Hepatic stellate cell (primary cell): ENCODE results near the gene NDUFA3.
A peak's percentile ranks its signal among the peaks of the same experiment; 100 is the strongest.

ENCODE experiments used
- DNase-seq: peaks from one replicate; pipeline ENCODE4 v3.0.0; 2011; ENCODE audit warnings: low spot score

Gene NDUFA3

DNA sequence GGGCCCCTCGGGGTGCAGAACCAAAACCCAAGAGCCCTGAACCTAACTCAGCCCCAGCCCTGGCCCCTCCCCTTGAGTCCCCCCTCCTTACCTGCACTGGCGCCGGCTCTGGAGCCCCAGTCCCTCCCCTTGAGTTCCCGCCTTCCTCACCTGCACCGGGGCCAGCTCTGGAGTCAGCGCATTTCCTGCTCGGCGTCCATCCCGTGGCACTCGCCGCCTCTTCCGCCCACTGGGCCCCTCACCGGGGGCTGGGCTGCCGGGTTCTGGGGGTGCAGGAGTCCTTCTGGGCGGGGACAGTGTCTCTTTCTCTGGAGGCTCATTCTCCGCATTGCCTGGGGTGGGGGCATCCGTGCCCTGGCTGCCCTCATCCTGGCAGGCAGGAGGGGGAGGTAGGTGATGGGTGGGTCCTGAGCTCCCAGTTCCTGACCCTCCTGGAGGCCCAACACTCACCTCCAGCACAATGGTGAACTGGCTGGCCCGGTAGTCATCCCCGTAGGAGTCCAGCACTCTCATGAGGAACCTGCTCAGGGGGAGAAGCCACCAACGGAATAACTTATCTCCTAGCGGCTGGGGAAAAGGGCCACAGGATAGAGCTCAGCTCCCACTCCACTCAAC, 5.3 kb downstream of the NDUFA3 start:
- no peak for DNase-seq

- DNase-seq = no peak
Measured at GRCh38 chr19:54108496-54108895, 5.8 kb downstream of the NDUFA3 start.

- no peak for DNase-seq
Measured at GRCh38 chr19:54109651-54110050, 7.0 kb downstream of the NDUFA3 start.

DNA sequence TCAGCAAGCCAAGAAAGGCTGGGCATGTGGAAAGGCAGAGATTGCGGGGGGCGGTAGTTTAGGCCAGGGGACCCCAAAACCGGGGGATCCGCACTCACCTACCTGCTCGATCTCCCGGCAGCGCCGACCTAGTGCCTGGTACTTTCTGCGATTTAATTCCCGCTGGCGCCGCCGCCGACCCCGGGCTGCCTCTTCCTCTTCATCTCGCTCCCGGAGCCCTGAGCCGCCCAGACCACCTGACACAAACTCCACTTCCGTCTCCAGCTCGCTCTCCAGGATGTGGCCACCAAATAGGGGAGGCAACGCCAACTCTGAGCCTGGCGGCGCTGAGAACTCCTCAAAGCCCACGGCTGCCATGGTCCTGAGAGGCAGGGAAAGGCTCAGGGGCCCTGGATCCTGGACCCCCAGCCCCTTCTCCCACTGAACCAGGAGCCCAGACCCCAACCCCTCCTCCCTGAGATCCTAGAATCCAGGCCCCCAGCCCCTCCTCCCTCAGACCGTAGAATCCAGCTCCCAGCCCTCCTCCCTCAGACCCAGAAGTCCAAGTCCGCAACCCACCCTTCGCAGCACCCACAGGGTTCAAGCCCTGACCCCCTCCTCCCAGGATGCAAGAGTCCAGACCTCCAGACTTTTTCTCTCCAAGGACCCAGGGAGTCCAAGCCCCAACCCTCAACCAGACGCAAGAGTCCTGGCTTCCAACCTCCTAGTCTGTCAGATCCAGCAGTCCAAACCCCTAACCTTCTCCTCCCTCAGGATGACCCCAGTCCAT, 11.9 kb downstream of the NDUFA3 start:
- peak; percentile 63 for DNase-seq

DNA sequence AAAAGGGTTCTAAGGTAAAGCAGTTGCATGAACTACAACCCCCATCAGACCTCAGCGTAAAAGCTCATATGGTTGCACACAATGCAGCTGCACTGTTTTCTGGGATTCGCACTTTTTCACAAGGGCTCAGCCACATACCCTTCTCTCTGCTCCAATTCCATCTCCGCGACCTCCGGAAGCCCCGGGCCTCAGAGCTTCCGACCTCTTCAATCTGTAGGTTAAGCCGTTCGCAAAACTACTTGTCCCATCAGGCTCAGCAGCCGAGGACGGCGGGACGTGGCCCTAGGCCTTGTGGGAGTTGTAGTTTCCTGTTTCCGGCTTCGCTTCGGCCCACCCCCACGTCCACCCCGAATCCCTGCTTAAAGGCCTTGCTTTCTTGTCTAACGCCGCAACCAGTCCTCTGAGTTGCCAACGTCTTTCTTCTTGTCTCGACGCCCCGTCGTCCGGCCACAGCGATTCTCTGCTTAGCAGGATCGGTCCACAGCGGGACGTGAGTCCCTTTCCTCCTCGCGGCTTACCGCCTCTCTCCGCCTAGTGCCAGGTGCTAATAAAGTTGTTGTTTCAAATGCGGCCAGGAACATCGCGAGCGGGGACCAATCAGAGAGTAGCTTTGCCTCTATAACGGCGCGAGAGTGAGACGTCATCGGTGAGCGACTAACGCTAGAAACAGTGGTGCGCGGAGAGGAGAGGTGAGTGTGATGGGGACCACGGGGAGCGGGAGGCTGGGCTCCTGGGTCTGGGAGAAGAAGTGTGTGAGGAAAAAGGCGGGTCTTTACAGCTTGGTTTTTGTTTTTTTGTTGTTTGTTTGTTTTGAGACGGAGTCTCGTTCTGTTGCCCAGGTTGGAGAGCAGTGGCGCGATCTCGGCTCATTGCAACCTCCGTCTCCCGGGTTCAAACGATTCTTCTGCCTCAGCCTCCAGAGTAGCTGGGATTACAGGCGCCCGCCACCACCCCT, 12.7 kb downstream of the NDUFA3 start, which contains the start of the genes PRPF31 and TFPT:
Gene PRPF31, plus strand, starts transcription at position 646 of the 955 bp plus-strand sequence. CDS start 2,525 bp downstream, outside the sequence.
Gene TFPT, minus strand, starts transcription at position 549 of the 955 bp plus-strand sequence. Its CDS starts 388 bp downstream, at position 161.
- peak; percentile 99 for DNase-seq

DNA sequence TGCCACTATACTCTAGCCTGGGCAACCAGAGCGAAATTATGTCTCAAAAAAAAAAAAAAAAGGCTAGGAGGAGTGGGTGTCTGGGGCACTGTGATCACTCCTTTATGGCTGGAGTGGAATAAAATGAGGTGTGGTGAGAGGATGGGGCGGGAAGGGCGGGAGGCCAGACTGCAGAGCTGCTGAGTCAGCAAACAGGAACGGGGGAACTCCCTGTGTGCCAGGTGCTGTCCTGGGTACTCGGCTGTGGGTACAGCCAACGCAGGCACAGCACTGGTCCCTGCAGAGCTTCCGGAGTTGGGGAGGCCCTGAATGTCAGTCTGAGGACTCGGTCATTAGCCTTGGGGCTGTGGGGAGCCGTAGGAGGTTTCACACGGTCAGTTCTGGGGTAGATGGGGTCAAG, 18.6 kb downstream of the NDUFA3 start:
- DNase-seq = no peak

DNA sequence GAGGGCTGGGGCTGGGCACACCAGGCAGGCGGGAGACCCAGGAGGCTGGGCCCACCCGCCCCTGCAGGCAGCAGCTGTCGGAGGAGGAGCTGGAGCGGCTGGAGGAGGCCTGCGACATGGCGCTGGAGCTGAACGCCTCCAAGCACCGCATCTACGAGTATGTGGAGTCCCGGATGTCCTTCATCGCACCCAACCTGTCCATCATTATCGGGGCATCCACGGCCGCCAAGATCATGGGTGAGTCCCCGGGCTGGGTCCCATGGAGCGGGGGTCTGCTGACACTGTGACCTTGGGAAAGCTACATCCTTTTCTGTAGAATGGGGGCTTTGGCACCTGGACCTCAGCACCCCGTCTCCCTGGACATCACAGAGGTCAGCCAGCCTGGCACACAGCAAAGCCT, 21.0 kb downstream of the NDUFA3 start:
- no peak for DNase-seq

- no peak for DNase-seq
Measured at GRCh38 chr19:54124393-54124792, 21.7 kb downstream of the NDUFA3 start.

DNA sequence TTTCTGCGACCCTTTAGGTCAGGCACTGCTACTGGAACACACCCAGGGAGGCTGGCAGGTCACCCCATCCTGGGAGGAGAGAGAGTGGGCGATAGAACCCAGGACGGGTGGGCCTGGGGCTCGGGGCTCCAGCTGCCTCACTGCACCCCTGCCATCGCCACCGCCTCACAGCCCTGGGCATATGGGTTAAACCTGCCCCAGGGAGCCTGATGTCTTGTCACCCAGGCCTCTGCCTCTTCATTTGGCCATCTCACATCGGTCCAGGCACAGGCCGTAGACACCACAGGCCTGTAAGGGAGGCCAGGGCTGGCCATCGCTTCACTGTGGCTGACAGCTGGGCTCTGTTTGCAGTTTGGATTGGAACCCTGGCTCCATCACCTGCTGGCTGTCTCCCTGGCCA, 23.1 kb downstream of the NDUFA3 start:
- DNase-seq = no peak

DNA sequence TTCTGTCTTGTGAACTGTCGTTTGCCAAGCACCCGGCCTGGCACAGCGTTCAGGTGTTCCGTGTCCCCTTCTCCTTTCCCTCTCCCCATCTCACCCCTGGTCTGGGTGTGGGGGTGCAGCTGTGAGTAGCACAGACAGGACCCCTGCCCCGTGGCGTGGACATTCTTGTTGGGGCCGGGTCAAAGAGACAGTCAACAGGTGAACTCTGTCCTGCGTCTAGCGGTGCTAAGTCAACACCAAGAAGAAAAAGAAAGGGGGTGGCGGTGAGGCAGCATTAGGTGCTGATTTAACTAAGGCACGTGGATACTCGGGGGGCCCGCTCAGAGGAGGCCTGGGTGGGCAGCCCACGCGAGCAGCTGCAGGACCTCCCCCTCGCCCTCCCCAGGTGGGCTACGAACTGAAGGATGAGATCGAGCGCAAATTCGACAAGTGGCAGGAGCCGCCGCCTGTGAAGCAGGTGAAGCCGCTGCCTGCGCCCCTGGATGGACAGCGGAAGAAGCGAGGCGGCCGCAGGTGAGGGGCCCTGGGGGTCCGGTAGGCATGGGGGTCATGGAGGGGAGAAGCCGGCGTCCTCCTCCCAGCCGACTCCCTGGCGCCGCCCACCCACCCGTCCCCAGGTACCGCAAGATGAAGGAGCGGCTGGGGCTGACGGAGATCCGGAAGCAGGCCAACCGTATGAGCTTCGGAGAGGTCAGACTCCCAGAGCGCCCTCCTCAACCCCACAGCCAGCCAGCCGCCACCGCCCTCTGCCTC, 25.2 kb downstream of the NDUFA3 start:
- no peak for DNase-seq

- no peak for DNase-seq
Measured at GRCh38 chr19:54128441-54128725, 25.7 kb downstream of the NDUFA3 start.

GRCh38 chr19:54128796-54129616, 26.4 kb downstream of the NDUFA3 start:
- no peak for DNase-seq

DNA sequence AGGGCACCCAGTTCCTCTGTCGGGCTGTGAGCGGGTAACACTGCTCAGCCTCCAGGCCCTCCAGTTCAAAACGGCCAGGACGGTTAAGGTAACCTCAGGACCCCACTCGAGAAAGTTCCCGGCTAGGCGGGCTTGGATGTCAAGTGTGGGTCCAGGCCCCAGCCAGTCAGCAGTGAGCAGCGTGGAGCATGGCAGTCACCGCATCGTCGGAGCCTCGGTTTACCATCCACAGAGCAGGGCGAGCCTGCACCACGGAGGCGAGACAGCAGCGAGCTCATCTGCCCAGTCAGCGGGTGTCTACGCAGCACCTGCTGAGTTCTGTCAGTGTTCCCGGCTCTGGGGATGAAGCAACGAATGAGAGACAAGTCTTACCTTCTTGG, 27.0 kb downstream of the NDUFA3 start:
- DNase-seq = no peak

GRCh38 chr19:54133312-54133956, 30.8 kb downstream of the NDUFA3 start:
- no peak for DNase-seq

DNA sequence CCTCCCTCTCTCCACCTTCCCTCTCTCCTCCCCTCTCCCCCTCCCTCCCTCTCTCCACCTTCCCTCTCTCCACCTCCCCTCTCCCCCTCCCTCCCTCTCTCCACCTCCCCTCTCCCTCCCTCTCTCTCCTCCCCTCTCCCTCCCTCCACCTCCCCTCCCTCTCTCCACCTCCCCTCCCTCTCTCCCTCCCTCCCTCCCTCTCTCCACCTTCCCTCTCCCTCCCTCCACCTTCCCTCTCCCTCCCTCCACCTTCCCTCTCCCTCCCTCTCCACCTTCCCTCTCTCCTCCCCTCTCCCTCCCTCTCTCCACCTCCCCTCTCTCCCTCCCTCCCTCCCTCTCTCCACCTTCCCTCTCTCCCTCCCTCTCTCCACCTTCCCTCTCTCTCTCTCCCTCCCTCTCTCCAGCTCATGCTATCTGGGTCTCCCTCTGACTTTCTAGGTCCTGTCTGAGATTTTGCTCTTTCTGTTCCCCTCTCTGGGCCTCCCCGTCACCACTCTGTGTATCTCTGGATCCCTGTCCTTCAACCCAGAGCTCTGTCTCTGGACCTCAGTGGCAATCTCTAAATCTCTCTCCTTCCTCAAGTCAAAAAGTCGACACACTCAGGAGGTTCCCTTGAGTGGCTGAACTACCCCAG, 31.4 kb downstream of the NDUFA3 start:
- DNase-seq = no peak

DNA sequence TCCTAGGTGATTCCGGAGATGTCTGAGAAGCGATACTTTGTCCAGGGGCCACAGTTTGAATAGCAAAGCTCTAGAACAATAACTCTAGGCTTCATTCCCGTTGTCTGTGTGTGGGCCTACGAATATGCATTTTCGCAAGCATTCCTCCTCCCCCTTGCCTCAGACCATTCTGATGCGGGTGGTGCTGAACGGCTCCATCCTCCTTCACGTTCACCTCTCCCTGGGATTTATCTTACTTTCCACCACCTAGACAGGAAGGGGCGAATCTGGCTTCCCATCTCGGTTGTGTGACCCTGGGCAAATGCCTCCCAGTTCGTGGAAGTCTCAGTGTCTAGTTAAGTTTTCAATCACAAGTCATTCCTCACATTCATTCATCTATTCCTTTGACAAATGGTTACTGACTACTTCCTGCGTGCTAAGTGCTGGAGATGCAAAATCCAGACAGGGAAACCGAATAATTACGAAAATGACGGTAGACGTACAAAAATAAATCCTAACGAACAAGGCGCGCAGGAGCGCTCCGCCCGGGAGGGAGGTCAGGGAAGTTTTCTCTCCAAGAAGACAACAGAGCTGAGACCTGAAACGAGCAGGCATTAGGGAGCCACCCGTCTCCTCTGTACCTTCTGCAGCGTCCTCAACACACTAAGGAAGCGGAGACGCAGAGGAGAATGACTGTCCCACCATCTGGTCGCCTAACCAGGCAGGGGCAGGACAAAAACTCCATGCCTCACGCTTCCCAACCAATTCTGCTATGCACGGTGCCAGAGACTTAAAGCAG, 33.6 kb downstream of the NDUFA3 start:
- DNase-seq = peak; percentile 41

GRCh38 chr19:54136864-54137698, 34.4 kb downstream of the NDUFA3 start:
- DNase-seq = peak; percentile 100
